Activated CD4-positive, alpha-beta T cell treated with anti-CD3 and anti-CD28 coated beads, Interleukin-2, Interleukin-4, amounts not matched to agents 100 ng/mL and 50 ng/mL, durations not matched to agents 16 hours and 8 hours (primary cell): ENCODE results near the gene RMI1.
"Not testable (repeated sequence)": the region's sequence is repeated elsewhere in the genome, so short reads cannot be mapped to it uniquely, and the experiment has no call there.

Experiments used
- DNase-seq: peaks from one replicate; pipeline ENCODE4 v3.0.0-alpha.2; 2020; ENCODE audit warnings: low spot score

Gene RMI1

DNA sequence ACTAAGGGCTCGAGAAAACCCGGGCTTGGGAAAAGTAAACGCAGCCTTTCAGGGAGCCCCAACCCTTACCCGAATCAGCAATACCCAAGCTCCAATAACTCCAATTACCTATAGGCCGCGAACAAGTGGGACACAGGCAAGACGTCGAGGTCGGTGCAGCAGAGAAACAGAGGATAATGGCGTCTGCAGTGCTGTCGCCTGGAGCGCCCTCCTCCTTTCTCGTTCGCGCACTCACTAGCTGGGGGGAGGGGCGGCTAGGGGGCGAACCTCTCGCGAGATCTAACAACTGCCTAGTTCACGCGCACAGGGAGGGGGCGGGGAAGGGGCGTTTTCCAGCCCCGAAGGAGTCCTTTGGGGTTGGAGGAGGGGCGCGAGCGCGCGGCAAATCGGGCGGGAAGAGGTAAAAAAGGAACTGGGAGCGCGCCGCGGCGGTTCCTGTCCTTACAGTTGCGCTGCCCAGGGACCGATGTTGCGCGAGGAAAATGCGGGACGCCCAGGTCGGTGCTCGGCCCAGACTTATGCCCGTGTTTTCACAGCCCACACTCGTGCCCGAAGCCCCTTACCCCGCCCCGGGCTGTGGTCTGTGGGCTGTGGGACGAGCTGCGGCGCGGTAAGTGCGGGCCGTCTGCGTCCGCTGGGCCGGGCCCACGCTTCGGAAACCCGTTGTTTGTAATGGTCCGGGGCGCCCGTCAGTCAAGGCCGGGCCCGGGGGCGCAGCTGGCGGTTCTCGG lies at the start of gene RMI1:
Gene RMI1 (plus strand): TSS at position 411 of the 731 bp plus-strand sequence. CDS start 20,182 bp downstream, outside the sequence.
- peak; percentile 99 for DNase-seq

DNA sequence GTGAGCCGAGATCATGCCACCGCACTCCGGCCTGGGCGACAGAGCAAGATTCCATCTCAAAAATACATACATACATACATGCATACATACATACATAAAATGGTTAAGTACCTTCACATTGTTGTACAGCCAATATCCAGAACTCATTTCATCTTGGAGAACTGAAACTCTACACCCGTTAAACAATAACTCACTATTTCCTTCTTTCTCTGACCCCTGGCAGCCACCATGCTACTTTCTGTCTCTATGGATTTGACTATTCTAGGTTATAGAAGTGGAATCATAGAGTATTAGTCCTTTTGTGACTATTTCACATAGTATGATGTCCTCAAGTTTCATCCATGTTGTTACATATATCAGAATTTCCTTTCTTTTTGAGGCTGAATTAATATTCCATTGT lies 49.7 kb upstream of the RMI1 start:
- no peak for DNase-seq

DNA sequence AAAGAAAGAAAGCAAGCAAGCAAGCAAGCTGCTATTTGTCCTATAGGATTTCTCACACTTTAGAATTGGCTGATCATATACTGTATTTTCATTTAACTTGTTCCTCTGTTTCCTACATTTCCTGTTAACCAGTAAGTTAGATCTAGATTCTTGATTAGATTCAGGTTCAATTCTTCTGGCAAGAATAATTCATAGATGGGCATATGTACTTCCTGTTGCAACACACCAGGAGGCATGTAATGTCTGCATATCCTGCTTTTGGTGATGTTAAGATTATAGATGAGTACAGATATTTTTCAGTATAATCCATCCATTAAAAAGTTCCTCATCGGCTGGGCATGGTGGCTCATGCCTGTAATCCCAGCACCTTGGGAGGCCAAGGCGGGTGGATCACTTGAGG lies 48.6 kb upstream of the RMI1 start:
- DNase-seq = no peak

DNA sequence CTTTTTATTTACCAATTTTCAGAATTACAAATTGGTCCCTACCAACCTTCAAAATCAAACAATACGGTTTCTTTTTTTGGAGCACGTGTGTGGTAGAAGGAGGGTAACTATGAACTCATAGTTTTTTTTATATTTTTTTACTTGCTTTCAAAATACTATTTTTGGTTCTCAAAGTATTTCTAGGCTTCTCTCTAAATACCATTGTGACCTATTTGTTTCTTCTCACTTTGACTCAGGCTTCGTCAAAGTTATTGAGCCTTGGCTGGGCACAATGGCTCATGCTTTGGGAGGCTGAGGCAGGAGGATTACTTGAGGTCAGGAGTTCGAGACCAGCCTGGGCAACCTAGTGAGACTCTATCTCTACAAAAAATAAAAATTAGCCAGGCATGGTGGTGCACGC lies 47.8 kb upstream of the RMI1 start:
- DNase-seq = no peak

DNA sequence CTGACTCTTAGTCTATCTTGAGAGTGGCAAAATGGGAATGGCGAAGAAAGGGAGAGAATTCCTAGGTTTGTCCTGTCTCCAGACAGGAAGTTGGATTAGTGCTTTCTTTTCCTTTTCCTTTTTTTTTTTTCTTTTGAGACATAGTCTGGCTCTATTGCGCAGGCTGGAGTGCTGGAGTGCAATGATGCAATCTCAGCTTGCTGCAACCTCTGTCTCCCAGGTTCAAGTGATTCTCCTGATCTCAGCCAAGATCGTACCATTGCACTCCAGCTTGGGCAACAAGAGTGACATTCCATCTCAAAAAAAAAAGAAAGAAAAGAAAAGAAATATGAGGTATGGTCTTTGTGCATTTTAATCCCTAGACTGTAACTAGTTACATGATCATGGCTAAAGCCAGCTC lies 46.8 kb upstream of the RMI1 start:
- no peak for DNase-seq

DNA sequence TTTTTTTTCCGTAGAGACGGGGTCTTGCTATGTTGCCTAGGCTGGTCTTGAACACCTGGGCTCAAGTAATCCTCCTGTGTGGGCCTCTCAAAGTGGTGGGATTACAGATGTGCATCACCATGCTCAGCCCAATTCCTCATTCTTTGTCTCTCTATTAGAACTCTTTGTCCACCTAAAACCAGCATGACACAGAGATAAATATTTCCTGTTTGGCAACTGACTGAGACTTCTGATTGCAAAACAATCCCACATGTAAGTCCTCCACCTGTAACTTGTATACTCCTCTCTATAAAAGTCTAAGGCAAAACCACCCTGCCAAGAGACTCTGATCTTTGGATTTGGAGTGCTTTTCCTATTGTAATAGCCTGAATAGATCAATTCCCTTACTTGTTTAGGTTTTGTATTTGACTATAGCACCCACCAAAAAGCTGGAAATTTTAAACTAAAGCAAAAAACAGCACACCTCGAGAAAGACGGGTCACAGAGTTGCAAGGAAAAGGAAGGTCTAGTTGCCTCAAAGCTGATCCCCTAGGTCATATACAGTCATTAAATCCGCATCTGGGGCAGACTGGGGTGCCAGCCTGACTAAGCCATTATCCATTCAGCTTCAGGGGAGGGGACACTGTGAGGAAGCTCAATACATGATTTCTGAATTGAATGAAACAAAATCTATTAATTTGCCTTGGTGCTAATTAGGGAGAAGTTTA lies 45.9 kb upstream of the RMI1 start:
- no peak for DNase-seq

DNA sequence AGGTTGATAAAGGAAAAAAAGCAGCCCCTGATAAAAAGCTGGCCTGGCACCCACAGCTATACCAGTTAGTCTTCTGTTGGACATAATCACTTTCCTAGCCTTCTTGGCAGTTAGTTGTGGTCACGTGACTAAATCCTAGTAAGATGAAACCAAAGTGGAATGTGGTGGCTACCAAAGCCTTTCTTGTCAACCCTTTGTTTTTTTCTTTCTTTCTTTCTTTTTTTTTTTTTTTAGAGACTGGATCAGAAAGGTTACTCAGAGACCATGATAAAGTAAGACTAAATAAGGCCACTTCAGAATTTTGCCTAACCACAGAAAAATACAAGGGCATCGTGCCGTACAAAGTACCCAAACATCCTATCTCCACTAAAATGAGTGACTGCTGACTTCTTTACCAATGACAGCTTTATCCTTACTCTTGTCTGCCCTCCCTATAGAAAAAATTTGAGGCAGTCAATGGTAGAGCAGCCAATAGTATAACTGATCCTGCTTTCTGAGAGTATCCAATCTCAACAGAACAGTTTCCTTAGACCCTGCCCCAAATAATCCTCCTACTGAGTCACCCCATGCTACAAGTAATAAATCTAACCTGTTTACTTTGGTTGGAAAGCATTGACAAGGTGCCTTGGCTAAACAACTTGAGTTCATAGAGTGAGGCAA lies 45.2 kb upstream of the RMI1 start:
- no peak for DNase-seq

DNA sequence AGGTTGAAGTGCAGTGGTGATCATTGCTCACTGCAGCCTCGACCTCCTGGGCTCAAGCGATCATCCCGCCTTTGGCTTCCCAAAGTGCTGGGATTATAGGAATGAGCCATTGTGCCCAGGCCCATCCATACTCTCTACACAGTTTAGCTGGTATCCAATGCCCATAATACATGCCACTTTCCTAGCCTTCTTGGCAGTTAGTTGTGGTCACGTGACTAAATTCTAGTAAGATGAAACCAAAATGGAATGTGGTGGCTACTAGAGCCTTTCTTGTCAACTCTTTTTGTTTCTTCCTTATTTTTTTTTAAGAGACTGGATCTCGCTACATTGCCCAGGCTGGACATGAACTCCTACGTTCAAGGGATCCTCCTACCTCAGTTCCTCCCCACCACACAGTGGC lies 44.1 kb upstream of the RMI1 start:
- no peak for DNase-seq

DNA sequence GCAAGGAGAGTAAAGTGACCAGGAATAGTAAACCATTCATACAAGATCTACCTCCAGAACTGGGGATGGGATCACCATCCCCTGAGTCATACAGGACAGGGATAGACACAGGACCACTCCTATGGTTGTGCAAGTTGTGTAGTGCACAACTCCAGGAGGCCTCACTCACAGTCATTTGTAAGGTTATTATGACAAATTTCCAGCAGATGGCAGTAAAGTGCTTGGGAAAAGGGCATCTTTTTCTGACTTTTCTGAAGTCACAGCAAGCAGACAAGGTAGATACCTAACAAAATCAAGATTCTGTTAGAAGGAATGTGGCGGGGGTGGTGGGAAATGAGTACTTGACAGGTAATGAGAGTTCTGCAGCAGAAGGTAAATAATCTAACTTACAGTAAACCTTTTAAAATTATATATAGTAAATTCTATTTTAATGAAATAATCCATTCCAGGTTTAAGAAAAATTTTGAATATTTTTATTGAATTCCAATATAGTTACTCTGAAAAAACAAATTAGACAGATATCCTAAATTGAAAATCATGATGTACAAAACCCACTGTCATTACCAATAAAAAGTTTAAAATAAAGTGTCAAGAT lies 42.6 kb upstream of the RMI1 start:
- peak; percentile 78 for DNase-seq

DNA sequence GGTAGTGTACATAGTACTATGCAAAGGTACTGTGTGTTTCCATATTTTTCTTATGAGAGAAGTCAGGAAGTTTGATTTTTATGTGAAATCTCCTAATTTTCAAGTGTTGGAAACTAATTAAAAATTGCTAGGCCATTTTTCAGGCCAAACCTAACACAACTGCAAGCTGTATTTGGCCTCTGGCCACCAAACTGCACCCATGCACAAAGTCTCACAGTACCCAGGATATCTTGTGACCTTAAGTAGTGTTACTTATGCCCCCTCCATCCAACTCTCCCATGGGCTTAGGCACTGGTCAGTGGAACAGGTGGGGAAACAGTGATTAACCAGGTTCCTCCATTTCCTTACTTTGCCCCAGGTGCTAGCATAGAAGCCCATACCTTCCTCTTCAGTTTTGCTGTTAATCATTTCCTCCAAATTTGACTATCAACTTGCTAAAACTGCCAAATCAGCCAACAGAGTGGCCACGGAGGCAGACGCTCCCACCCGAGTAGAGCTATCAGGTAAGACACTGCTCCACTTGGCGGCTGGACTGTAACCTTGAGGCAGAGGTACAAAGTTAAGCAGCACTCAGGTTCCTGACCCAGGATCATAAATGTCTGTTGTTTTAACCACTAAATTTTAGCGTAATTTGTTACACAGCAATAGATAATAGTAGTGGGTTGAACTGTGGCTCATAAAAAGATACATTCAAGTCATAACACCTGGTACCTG lies 39.9 kb upstream of the RMI1 start:
- DNase-seq = no peak

DNA sequence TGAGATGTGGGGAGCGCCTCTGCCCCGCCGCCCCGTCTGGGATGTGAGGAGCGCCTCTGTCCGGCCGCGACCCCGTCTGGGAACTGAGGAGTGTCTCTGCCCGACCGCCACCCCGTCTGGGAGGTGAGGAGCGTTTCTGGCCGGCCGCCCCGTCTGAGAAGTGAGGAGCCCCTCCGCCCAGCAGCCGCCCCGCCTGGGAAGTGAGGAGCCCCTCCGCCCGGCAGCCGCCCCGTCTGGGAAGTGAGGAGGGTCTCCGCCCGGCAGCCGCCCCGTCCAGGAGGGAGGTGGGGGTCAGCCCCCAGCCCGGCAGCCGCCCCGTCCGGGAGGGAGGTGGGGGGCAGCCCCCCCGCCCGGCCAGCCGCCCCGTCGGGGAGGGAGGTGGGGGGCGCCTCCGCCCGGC lies 32.5 kb upstream of the RMI1 start:
- not testable (repeated sequence) for DNase-seq

DNA sequence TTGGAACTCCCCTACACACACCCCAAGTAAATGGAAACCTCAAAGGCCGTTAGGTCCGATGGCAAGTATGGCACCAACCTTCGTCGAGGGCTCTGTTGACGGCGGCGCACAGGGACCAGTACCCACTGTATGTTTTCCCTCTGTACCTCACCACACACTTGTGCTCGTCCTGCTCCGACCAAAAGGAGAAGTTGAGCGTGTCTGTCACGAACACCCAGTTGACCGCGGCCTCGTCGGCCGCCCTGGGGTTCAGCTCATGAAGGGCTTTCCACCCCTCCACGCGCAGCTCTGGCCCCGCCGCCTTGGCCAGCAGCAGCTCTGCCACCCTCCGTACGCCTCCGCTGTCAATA lies 24.5 kb upstream of the RMI1 start:
- DNase-seq = peak; percentile 17

DNA sequence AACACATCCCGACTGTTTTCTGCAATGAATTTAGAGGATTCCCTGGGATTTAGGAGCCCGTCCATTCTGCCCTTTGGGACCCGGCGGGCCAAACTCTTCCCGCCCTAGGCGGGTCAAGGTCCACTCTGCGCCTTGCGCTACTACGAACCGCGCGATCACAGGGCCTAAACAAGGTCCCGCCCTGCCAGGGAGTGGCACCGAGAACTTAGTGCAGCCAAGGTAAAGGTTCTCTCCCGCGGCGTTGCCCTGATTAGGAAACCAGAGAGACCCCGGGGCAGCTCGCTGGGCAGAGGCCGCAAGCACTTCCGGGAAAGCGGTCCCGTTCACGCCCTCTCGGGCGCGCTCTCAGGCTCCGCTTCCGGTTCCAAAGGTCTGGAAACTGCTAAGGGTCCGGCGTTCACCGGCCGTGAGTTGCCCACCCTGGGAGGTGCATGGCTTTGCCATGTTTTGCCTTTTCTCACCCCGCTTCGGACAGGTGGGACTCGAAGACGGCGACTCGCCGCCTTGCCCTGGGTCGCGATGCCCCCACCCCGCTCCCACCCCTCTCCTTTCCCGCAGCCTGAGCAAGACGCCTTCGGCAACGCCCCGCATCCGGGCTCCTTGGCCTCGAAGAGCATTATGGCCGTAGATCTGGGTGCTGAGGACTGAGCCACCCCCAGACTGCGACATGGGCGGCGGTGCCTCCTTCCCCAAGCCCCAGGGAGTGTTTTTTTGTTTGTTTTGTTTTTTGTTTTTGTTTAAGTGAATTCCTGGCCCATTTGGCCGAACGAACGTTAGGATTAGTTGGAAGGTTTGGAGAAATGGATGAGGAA lies 24.0 kb upstream of the RMI1 start:
- DNase-seq = peak; percentile 73

DNA sequence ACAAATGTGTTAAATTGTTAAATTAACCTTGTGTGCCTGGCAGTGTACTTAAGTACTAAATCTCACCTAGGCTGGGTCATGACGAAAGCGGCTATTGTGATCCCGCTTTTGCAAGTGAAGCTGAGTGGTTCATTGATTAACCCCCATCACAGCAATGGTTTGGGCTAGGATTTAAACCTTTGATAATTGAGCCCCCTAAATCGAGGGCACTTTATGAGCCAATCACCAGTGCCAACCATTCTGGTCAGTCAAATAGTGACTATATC lies 23.4 kb upstream of the RMI1 start:
- DNase-seq = no peak

DNA sequence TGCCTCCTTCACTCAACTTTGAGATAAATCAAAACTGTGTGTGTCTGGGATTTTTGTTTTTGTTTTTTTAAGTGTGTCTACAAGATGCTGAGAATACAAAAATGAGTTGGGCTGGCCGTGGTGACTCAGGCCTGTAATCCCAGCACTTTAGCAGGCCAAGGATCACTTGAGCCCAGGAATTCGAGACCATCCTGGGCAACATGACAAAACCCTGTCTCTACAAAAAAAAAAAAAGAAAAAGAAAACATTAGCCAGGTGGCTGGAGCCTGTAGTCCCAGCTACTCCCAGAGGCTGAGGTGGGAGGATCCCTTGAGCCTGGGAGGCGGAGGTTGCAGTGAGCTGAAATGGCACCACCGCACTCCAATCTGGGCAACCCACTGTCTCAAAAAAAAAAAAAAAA lies 21.5 kb upstream of the RMI1 start:
- no peak for DNase-seq

DNA sequence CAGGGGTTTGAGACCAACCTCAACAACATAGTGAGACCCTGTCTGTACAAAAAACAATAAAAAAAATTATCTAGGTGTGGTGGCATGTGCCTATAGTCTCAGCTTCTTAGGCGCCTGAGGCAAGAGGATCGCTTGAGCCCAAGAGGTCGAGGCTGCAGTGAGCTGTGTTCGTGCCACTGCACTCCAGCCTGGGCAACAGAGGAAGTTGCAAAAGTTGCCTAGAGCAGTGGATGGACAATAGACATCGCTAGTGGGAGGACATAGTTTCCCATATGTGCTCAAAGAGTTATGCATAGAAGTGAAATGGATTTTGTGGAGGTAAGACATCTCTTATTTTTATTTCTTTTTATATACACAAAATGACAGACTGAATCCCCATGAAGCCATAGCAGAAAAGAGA lies 19.6 kb upstream of the RMI1 start:
- DNase-seq = no peak

DNA sequence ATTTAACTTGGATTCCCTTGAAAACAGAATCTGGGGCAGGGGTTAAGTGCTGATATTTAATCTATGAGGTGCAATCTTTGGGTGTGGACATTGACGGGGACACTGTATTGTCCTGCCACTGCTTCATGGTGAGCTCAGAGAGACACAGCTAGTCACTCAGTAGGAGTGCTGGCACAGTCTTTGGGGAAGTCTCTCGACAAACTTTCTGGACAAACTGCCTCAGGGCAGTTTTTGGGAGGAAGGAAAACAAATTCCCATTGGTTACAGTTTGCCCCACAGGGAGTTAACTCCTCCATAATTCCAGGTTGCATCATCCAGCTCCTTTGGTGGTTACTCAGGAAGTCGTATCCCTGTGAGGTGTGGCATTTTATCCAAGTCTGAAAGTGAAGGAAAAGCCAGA lies 18.4 kb upstream of the RMI1 start:
- DNase-seq = no peak

DNA sequence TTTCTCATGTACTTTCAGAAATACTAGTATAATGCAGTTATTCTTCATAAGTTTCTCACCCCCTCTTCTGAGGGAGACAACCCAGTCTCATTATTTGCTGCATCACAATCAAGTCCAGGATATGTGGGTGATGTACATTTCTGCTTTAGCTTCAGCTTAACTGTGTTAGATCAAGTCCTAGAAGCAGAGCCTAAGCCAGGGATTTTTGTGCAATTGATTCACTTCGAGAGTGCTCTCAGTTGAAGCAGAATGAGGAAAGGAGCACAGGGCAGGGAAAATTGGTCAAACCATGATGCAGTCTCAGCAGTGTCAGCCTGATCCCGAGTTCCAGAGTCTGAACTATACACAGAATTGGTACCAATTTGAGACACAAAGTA lies 15.6 kb upstream of the RMI1 start:
- DNase-seq = no peak

DNA sequence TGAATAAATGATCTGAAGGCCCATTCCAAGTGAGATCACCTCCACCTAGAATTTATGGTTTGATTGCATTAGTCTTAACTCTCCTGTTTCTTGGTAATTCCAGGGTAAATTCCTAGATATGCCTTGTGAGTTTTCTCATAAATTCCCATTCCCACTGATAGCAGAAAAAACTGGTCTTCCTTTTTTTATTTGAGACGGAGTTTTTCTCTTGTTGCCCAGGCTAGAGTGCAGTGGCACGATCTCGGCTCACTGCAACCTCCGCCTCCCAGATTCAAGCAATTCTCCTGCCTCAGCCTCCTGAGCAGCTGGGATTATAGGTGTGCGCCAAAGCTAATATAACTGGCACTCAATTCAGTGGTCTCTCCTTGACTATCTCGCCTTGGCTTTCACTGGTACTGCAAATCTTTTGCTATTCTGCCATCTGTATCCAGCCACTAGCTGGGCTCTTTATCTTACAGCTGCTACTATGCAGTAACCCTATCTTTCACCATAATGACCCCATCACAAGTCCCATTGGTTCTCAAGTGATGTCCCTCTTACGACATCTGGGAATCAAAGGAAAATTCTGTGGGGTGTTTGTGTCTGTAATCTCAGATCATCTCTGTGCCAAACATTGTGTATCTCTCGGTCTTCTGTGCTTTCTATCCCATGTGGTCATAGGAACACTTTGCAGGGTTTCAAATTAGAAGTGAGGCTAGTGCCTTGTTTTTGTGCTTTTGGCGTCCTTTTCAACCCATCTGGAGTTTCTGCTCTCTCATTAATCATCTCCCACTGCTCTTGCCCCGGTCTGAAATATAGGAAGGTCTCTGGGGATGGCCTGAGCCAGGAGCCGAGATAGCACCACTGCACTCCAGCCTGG lies 15.0 kb upstream of the RMI1 start:
- no peak for DNase-seq

DNA sequence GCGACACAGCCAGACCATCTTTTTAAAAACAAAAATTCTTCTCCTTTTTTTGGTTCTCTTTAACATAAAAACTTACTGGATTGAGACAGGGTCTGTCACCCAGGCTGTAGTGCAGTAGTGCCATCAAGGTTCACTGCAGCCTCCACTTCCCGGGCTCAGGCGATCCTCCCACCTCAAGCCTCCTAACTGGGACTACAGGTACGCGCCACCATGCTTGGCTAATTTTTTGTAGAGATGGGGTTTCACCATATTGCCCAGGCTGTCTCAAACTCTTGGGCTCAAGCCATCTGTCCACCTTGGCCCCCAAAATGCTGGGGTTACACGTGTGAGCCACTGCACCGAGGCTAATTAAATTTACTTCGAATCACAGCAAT lies 14.4 kb upstream of the RMI1 start:
- no peak for DNase-seq

DNA sequence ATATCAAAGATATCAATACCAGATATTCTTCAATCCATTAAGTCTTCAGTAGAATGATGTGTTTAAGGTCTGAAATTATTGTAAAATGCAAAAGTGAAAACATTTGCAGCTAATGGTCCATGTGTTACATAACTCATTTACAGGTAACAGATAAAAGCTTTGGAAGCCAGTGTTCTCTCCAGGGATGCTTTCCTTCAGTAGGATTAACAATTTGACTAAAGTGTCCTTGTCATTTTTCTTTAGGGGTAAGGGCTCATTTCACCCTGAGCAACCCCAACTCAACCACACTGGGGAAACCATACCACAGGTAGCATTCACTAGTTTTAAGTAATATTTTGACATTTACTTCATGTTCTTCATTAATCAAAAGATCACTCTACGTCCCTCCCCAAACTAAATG lies 13.5 kb upstream of the RMI1 start:
- DNase-seq = no peak
